Activated naive CD8-positive, alpha-beta T cell treated with anti-CD3 and anti-CD28 coated beads, Interleukin-2, amount 50 U/mL, for 24 hours (primary cell): ENCODE results near the gene SLIT3.

Experiments
- ATAC-seq: fragments of 150-1000 bp; cut with Tn5 transposase; one replicate; pipeline ENCODE4 v1.10.0; 2021
- DNase-seq: peaks from one replicate; pipeline ENCODE4 v3.0.0; 2021
- H3K27ac Mint-ChIP-seq: one replicate; pipeline ENCODE4 v1.8.0; 2021; ENCODE audit warnings: mild to moderate bottlenecking, mixed read lengths
- H3K27me3 Mint-ChIP-seq: one replicate; pipeline ENCODE4 v1.8.0; 2021; ENCODE audit warnings: mixed read lengths
- H3K36me3 Mint-ChIP-seq: one replicate; pipeline ENCODE4 v1.8.0; 2021; ENCODE audit warnings: low read depth, mixed read lengths
- H3K4me1 Mint-ChIP-seq: one replicate; pipeline ENCODE4 v1.8.0; 2021; ENCODE audit warnings: mixed read lengths
- H3K4me3 Mint-ChIP-seq: one replicate; pipeline ENCODE4 v1.8.0; 2021; ENCODE audit warnings: mild to moderate bottlenecking, moderate library complexity, mixed read lengths
- H3K9me3 Mint-ChIP-seq: one replicate; pipeline ENCODE4 v1.8.0; 2021; ENCODE audit warnings: mixed read lengths

SLIT3 gene

GRCh38 chr5:169085636-169086035 lies 215.3 kb downstream of the SLIT3 start:
- ATAC-seq (no peak), DNase-seq (no peak)
- Mint-ChIP-seq H3K4me1 (no peaks in the 10 kb centered on the region), H3K4me3 (no peak overlapping the region), H3K27me3 (no peaks in the 10 kb centered on the region), H3K27ac (no peak overlapping the region), H3K36me3 (no peaks in the 10 kb centered on the region), H3K9me3 (no peaks in the 10 kb centered on the region)

GRCh38 chr5:169085212-169085611 lies 215.7 kb downstream of the SLIT3 start:
- H3K4me1 Mint-ChIP-seq: no peaks in the 10 kb centered on the region
- ATAC-seq: no peak
- no peak for DNase-seq

GRCh38 chr5:169084775-169085174 lies 216.2 kb downstream of the SLIT3 start:
- Mint-ChIP-seq H3K27ac (no peak overlapping the region), H3K36me3 (no peaks in the 10 kb centered on the region), H3K4me1 (no peaks in the 10 kb centered on the region), H3K4me3 (no peak overlapping the region), H3K9me3 (no peaks in the 10 kb centered on the region), H3K27me3 (no peaks in the 10 kb centered on the region)
- no peak for DNase-seq
- no peak for ATAC-seq

More at GRCh38 chr5:169085212-169085611, 215.7 kb downstream of the SLIT3 start:
- Mint-ChIP-seq H3K27ac (no peak overlapping the region), H3K4me3 (no peak overlapping the region), H3K36me3 (no peaks in the 10 kb centered on the region), H3K27me3 (no peaks in the 10 kb centered on the region), H3K9me3 (no peaks in the 10 kb centered on the region)

GRCh38 chr5:169083394-169084018 lies 217.4 kb downstream of the SLIT3 start:
- Mint-ChIP-seq H3K36me3 (no peaks in the 10 kb centered on the region), H3K27ac (no peak overlapping the region), H3K4me1 (no peaks in the 10 kb centered on the region), H3K4me3 (no peak overlapping the region), H3K9me3 (no peaks in the 10 kb centered on the region), H3K27me3 (peaks cover under 1% of the 10 kb centered on the region)
- ATAC-seq (no peak), DNase-seq (no peak)

GRCh38 chr5:169081000-169081724 lies 219.8 kb downstream of the SLIT3 start:
- DNase-seq (no peak), ATAC-seq (no peak)
- Mint-ChIP-seq H3K27me3 (peaks cover 5% of the 10 kb centered on the region), H3K27ac (no peak overlapping the region), H3K9me3 (no peaks in the 10 kb centered on the region), H3K4me3 (no peak overlapping the region), H3K36me3 (no peaks in the 10 kb centered on the region), H3K4me1 (no peaks in the 10 kb centered on the region)

- Mint-ChIP-seq H3K9me3 (no peaks in the 10 kb centered on the region), H3K27me3 (peaks cover 5% of the 10 kb centered on the region), H3K4me3 (no peak overlapping the region), H3K36me3 (no peaks in the 10 kb centered on the region), H3K4me1 (no peaks in the 10 kb centered on the region), H3K27ac (no peak overlapping the region)
- no peak for DNase-seq
- no peak for ATAC-seq
Measured at GRCh38 chr5:169080448-169080911, 220.5 kb downstream of the SLIT3 start.

- ATAC-seq (no peak), DNase-seq (no peak)
- no peaks in the 10 kb centered on the region for H3K4me1 Mint-ChIP-seq
- no peak overlapping the region for H3K27ac Mint-ChIP-seq
- no peaks in the 10 kb centered on the region for H3K36me3 Mint-ChIP-seq
- H3K9me3 Mint-ChIP-seq: no peaks in the 10 kb centered on the region
- H3K27me3 Mint-ChIP-seq: peaks cover 8% of the 10 kb centered on the region
- no peak overlapping the region for H3K4me3 Mint-ChIP-seq
Measured at GRCh38 chr5:169079697-169080096, 221.2 kb downstream of the SLIT3 start.

- H3K36me3 Mint-ChIP-seq: no peaks in the 10 kb centered on the region
- no peak for ATAC-seq
- no peak overlapping the region for H3K4me3 Mint-ChIP-seq
- peaks cover 8% of the 10 kb centered on the region for H3K27me3 Mint-ChIP-seq
- H3K9me3 Mint-ChIP-seq: no peaks in the 10 kb centered on the region
- H3K4me1 Mint-ChIP-seq: no peaks in the 10 kb centered on the region
- DNase-seq: no peak
- H3K27ac Mint-ChIP-seq: no peak overlapping the region
Measured at GRCh38 chr5:169074839-169075238, 226.1 kb downstream of the SLIT3 start.

GRCh38 chr5:169072233-169072632 lies 228.7 kb downstream of the SLIT3 start:
- H3K36me3 Mint-ChIP-seq: no peaks in the 10 kb centered on the region
- peaks cover 5% of the 10 kb centered on the region for H3K27me3 Mint-ChIP-seq
- DNase-seq (no peak), ATAC-seq (no peak)
- H3K9me3 Mint-ChIP-seq: no peaks in the 10 kb centered on the region
- H3K4me3 Mint-ChIP-seq: no peak overlapping the region
- H3K27ac Mint-ChIP-seq: no peak overlapping the region
- H3K4me1 Mint-ChIP-seq: no peaks in the 10 kb centered on the region

- Mint-ChIP-seq H3K36me3 (no peaks in the 10 kb centered on the region), H3K27me3 (peaks cover 6% of the 10 kb centered on the region), H3K27ac (no peak overlapping the region), H3K4me3 (no peak overlapping the region), H3K4me1 (no peaks in the 10 kb centered on the region), H3K9me3 (no peaks in the 10 kb centered on the region)
- ATAC-seq: no peak
- no peak for DNase-seq
Measured at GRCh38 chr5:169070413-169070812, 230.5 kb downstream of the SLIT3 start.

GRCh38 chr5:169067751-169068173 lies 233.2 kb downstream of the SLIT3 start:
- Mint-ChIP-seq H3K36me3 (no peaks in the 10 kb centered on the region), H3K27me3 (peaks cover 11% of the 10 kb centered on the region), H3K27ac (no peak overlapping the region), H3K9me3 (no peaks in the 10 kb centered on the region), H3K4me1 (no peaks in the 10 kb centered on the region), H3K4me3 (no peak overlapping the region)
- DNase-seq (no peak), ATAC-seq (no peak)

GRCh38 chr5:169065400-169065799 lies 235.5 kb downstream of the SLIT3 start:
- Mint-ChIP-seq H3K9me3 (no peaks in the 10 kb centered on the region), H3K4me3 (no peak overlapping the region), H3K27me3 (peaks cover 13% of the 10 kb centered on the region), H3K36me3 (no peaks in the 10 kb centered on the region), H3K27ac (no peak overlapping the region), H3K4me1 (no peaks in the 10 kb centered on the region)
- DNase-seq (no peak), ATAC-seq (no peak)

- Mint-ChIP-seq H3K9me3 (no peaks in the 10 kb centered on the region), H3K4me1 (no peaks in the 10 kb centered on the region), H3K27me3 (peaks cover 12% of the 10 kb centered on the region), H3K36me3 (no peaks in the 10 kb centered on the region), H3K27ac (no peak overlapping the region), H3K4me3 (no peak overlapping the region)
- no peak for DNase-seq
- ATAC-seq: no peak
Measured at GRCh38 chr5:169064093-169064492, 236.8 kb downstream of the SLIT3 start.

GRCh38 chr5:169063316-169063953 lies 237.5 kb downstream of the SLIT3 start:
- ATAC-seq (no peak), DNase-seq (no peak)
- no peaks in the 10 kb centered on the region for H3K9me3 Mint-ChIP-seq
- peaks cover 11% of the 10 kb centered on the region for H3K27me3 Mint-ChIP-seq
- H3K36me3 Mint-ChIP-seq: no peaks in the 10 kb centered on the region
- H3K4me1 Mint-ChIP-seq: no peaks in the 10 kb centered on the region
- no peak overlapping the region for H3K27ac Mint-ChIP-seq
- H3K4me3 Mint-ChIP-seq: no peak overlapping the region

GRCh38 chr5:169062690-169063089 lies 238.2 kb downstream of the SLIT3 start:
- no peak overlapping the region for H3K27ac Mint-ChIP-seq
- peaks cover 11% of the 10 kb centered on the region for H3K27me3 Mint-ChIP-seq
- ATAC-seq (no peak), DNase-seq (no peak)
- no peak overlapping the region for H3K4me3 Mint-ChIP-seq
- H3K36me3 Mint-ChIP-seq: no peaks in the 10 kb centered on the region
- H3K9me3 Mint-ChIP-seq: no peaks in the 10 kb centered on the region
- no peaks in the 10 kb centered on the region for H3K4me1 Mint-ChIP-seq
